ENCODE measurements around the gene SLC39A6.
"Not testable (repeated sequence)": the region's sequence is repeated elsewhere in the genome, so short reads cannot be mapped to it uniquely, and the experiment has no call there.

The SLC39A6 gene

GRCh38 chr18:36141576-36141975, 12.4 kb upstream of the SLC39A6 start:
- DNase-seq (ENCODE audit: low read depth in 1 of 2, low spot score in 1 of 2): no peak

- DNase-seq (ENCODE audit: low read depth in 1 of 2, low spot score in 1 of 2): no peak
Measured at GRCh38 chr18:36139245-36139644, 10.1 kb upstream of the SLC39A6 start.

- no peak for DNase-seq (ENCODE audit: low read depth in 1 of 2, low spot score in 1 of 2)
Measured at GRCh38 chr18:36135264-36135663, 6.1 kb upstream of the SLC39A6 start.

- DNase-seq (ENCODE audit: low read depth in 1 of 2, low spot score in 1 of 2): no peak
Measured at GRCh38 chr18:36132756-36133155, 3.6 kb upstream of the SLC39A6 start.

- no peak for DNase-seq (ENCODE audit: low read depth in 1 of 2, low spot score in 1 of 2)
Measured at GRCh38 chr18:36131692-36132483, 2.7 kb upstream of the SLC39A6 start.

- no peak for DNase-seq (ENCODE audit: low read depth in 1 of 2, low spot score in 1 of 2)
Measured at GRCh38 chr18:36130883-36131653, 1.9 kb upstream of the SLC39A6 start.

- DNase-seq (ENCODE audit: low read depth in 1 of 2, low spot score in 1 of 2): no peak
Measured at GRCh38 chr18:36130039-36130831, 1.1 kb upstream of the SLC39A6 start.

- DNase-seq (ENCODE audit: low read depth in 1 of 2, low spot score in 1 of 2): no peak
Measured at GRCh38 chr18:36128907-36129299, 237 bp downstream of the SLC39A6 start.

GRCh38 chr18:36128530-36128870, 640 bp downstream of the SLC39A6 start:
- no peak for DNase-seq (ENCODE audit: low read depth in 1 of 2, low spot score in 1 of 2)

- DNase-seq (ENCODE audit: low read depth in 1 of 2, low spot score in 1 of 2): no peak
Measured at GRCh38 chr18:36127836-36128529, 1.2 kb downstream of the SLC39A6 start.

GRCh38 chr18:36126668-36127067, 2.5 kb downstream of the SLC39A6 start:
- DNase-seq (ENCODE audit: low read depth in 1 of 2, low spot score in 1 of 2): no peak

- DNase-seq (ENCODE audit: low read depth in 1 of 2, low spot score in 1 of 2): no peak
Measured at GRCh38 chr18:36124841-36125240, 4.3 kb downstream of the SLC39A6 start.

- no peak for DNase-seq (ENCODE audit: low read depth in 1 of 2, low spot score in 1 of 2)
Measured at GRCh38 chr18:36120297-36120696, 8.8 kb downstream of the SLC39A6 start.

GRCh38 chr18:36116771-36117170, 12.4 kb downstream of the SLC39A6 start:
- DNase-seq (ENCODE audit: low read depth in 1 of 2, low spot score in 1 of 2): not testable (repeated sequence)

- no peak for DNase-seq (ENCODE audit: low read depth in 1 of 2, low spot score in 1 of 2)
Measured at GRCh38 chr18:36114738-36115137, 14.4 kb downstream of the SLC39A6 start.

- DNase-seq (ENCODE audit: low read depth in 1 of 2, low spot score in 1 of 2): no peak
Measured at GRCh38 chr18:36114251-36114650, 14.9 kb downstream of the SLC39A6 start.

GRCh38 chr18:36112302-36112701, 16.8 kb downstream of the SLC39A6 start:
- DNase-seq (ENCODE audit: low read depth in 1 of 2, low spot score in 1 of 2): no peak

GRCh38 chr18:36109737-36110136, 19.4 kb downstream of the SLC39A6 start:
- no peak for DNase-seq (ENCODE audit: low read depth in 1 of 2, low spot score in 1 of 2)

GRCh38 chr18:36108601-36109000, 20.5 kb downstream of the SLC39A6 start:
- no peak for DNase-seq (ENCODE audit: low read depth in 1 of 2, low spot score in 1 of 2)

- no peak for DNase-seq (ENCODE audit: low read depth in 1 of 2, low spot score in 1 of 2)
Measured at GRCh38 chr18:36108196-36108595, 20.9 kb downstream of the SLC39A6 start.

- DNase-seq (ENCODE audit: low read depth in 1 of 2, low spot score in 1 of 2): no peak
Measured at GRCh38 chr18:36107477-36107876, 21.7 kb downstream of the SLC39A6 start.

All from activated CD4-positive, alpha-beta T cell treated with anti-CD3 and anti-CD28 coated beads, Interleukin-2, amount 50 U/mL, for 24 hours (primary cell).